Measurements from ENCODE around the gene UXT. TPM values are rescaled to one million over a fixed set of nuclear protein-coding genes. Genes with fewer than 3 reads are reported as not detected.

The UXT gene
- total and polyA plus RNA-seq, 2 of the 4 experiments (the other 2 are of a cell fraction) = 106 to 164 TPM

DNA sequence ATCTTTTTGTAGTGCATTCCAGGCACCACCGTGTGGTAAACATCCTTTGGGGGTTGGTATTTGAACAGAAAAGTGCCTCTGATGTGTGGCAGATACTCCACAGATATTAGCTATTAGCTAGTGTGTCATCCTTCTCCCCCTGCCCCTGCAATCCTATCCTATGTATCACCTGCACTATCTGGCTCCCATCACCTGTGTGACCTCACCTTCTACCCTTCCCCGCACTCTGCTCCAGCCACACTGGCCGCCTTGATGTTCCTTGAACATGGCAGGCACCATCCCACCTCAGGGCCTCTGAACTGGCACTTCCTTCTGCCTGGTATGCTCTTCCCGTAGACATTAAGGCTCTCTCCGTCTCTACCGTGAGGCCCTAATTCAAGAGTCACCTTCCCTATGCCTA is 12.3 kb downstream of the UXT start:
- H4K20me1 ChIP-seq (ENCODE audit: insufficient read depth, low read length) = peaks cover 25% of the 10 kb centered on the region
- BruUV-seq (replicated peaks) = no TSS peak
- H3K4me2 ChIP-seq (ENCODE audit: low read depth, low read length) = no peak overlapping the region
- H4K5ac ChIP-seq (ENCODE audit: low read depth, low read length) = no peak overlapping the region
- no peaks in the 10 kb centered on the region for H3K9me1 ChIP-seq (ENCODE audit: insufficient read depth, low read length)
- H3K18ac ChIP-seq (ENCODE audit: low read depth, low read length) = no peak overlapping the region
- peak overlapping the region; percentile 11 for H2AK9ac ChIP-seq (replicated peaks; ENCODE audit: low read depth, low read length, poor library complexity)
- no peak overlapping the region for H3K23ac ChIP-seq (ENCODE audit: low read depth, low read length)
- peaks cover 7% of the 10 kb centered on the region for H3K4me1 ChIP-seq (ENCODE audit: control insufficient read depth, insufficient read depth, low read length)
- H3K56ac ChIP-seq (ENCODE audit: extremely low read depth, insufficient read depth, low read length) = no peak overlapping the region
- 70% methylated on average over 2 of the region's 6 CpGs; no CpG with 5 or more reads in 1 of the 2 experiments for WGBS, 2 experiments (ENCODE audit: extremely low coverage in 2 of 2, insufficient read length in 1 of 2)
- in situ Hi-C loops (cut with MboI; ENCODE audit: low sequenced_read_pairs) = loop anchor here (5.0 to 25.0 kb wide), 2 partner anchors 84 to 434 kb away; partner anchors contain the start of genes ARAF and CDK16
- dilution Hi-C loops (cut with HindIII; ENCODE audit: low sequenced_read_pairs, unreplicated experiment) = no loop called here
- H2BK15ac ChIP-seq (ENCODE audit: low read depth, low read length) = no peak overlapping the region
- 0 out of 2 replicates have a peak overlapping the region, but pooled peaks have one; percentile 11 for H3K4ac ChIP-seq (ENCODE audit: low read depth, low read length)
- intact Hi-C loops (cut with micrococcal nuclease) = no loop called here
- H3K9ac ChIP-seq (ENCODE audit: low read depth, low read length) = no peak overlapping the region
- H3K4me3 ChIP-seq (ENCODE audit: insufficient read depth, low read depth, low read length) = no peak overlapping the region
- H3K36me3 ChIP-seq (ENCODE audit: control insufficient read depth, insufficient read depth, low read length) = peaks cover 2% of the 10 kb centered on the region
- H3K9me3 ChIP-seq (ENCODE audit: control insufficient read depth, insufficient read depth, low read length) = no peaks in the 10 kb centered on the region
- H3K14ac ChIP-seq (replicated peaks; ENCODE audit: low read depth, low read length) = no peak overlapping the region
- CTCF ChIA-PET = no interaction called here
- no peak overlapping the region for H4K8ac ChIP-seq (ENCODE audit: low read depth in 2 of 2, low read length in 2 of 2)
- ATAC-seq (ENCODE audit: low read depth) = no peak
- H3K27me3 ChIP-seq (ENCODE audit: control insufficient read depth, insufficient read depth, low read length) = no peaks in the 10 kb centered on the region
- no peak overlapping the region for H2BK120ac ChIP-seq (ENCODE audit: low read depth, low read length)
- H2BK5ac ChIP-seq (ENCODE audit: low read depth, low read length, poor library complexity, severe bottlenecking) = peak overlapping the region; percentile 32
- H4K91ac ChIP-seq (ENCODE audit: insufficient read depth, low read depth, low read length) = no peak overlapping the region; the same call in 1 of the 2 replicates
- no peak for DNase-seq
- H2AK5ac ChIP-seq (ENCODE audit: low read depth, low read length) = 0 out of 2 replicates have a peak overlapping the region, but pooled peaks have one; percentile 35
- no peak overlapping the region for H2BK20ac ChIP-seq (ENCODE audit: low read depth, low read length)
- no peak overlapping the region for H2AFZ ChIP-seq (replicated peaks; ENCODE audit: low read length, poor library complexity)
- peak overlapping the region; percentile 50 for H3K27ac ChIP-seq (ENCODE audit: insufficient read depth, low read length)
- TF ChIP-seq SMC3 (IDR thresholded peaks at IDR 0.05; ENCODE audit: low read depth, low read length) (no peak), RCOR1 (IDR thresholded peaks at IDR 0.05; ENCODE audit: insufficient replicate concordance, low read length) (no peak), RAD21 (IDR thresholded peaks at IDR 0.05; ENCODE audit: low read length) (no peak), MAZ (IDR thresholded peaks at IDR 0.05; ENCODE audit: borderline replicate concordance, low read depth, low read length) (no peak), FOS (IDR thresholded peaks at IDR 0.05; ENCODE audit: low read depth, low read length) (no peak)
- POLR2A ChIA-PET (ENCODE audit: unreplicated experiment) = no interaction called here
- H3K79me1 ChIP-seq (ENCODE audit: low read depth in 1 of 2, low read length in 2 of 2) = peaks cover 3 to 38% of the 10 kb centered on the region in 2 experiments; a peak in 3 of 4 replicates

Data from IMR-90 (cell line).